Fibroblast of pulmonary artery (primary cell): Measurements from ENCODE around the gene IPO11.

ENCODE experiments used
- DNase-seq: peaks from one replicate; pipeline ENCODE4 v3.0.0-alpha.2; 2010; ENCODE audit warnings: low read depth
- H3K4me3 ChIP-seq: replicated peaks from 2 replicates; pipeline ENCODE4 v1.5.1; 2011; ENCODE audit warnings: low read depth, mild to moderate bottlenecking, control low read depth, low read length, moderate library complexity
- TF ChIP-seq, protein P1 (sequence below): IDR thresholded peaks from 2 replicates; pipeline ENCODE4 v1.5.1; 2011; ENCODE audit warnings: mild to moderate bottlenecking, control low read depth, low read length, inconsistent platforms; ENCODE audit errors: missing control alignments

IPO11 gene

DNA sequence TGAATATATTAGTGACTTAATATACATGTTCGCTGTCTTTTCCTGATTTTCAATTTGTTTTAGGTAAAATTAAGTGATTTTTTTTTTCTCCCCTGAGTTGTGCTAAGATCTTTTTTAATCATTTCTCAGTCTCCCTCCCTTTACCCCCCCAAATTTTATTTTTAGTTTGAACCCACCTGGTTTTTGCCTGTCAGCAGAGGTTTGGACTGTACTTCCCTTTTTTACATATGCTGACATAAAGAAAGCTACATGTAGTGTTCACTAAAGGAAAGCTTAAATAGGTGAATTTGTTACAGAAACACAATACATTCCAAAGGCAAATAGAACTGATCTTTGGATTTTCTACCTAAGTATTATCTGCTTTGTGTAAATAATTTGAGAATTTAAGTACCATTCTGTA is 82.2 kb downstream of the IPO11 start:
- H3K4me3 ChIP-seq: no peak overlapping the region
- TF ChIP-seq, protein P1, sequence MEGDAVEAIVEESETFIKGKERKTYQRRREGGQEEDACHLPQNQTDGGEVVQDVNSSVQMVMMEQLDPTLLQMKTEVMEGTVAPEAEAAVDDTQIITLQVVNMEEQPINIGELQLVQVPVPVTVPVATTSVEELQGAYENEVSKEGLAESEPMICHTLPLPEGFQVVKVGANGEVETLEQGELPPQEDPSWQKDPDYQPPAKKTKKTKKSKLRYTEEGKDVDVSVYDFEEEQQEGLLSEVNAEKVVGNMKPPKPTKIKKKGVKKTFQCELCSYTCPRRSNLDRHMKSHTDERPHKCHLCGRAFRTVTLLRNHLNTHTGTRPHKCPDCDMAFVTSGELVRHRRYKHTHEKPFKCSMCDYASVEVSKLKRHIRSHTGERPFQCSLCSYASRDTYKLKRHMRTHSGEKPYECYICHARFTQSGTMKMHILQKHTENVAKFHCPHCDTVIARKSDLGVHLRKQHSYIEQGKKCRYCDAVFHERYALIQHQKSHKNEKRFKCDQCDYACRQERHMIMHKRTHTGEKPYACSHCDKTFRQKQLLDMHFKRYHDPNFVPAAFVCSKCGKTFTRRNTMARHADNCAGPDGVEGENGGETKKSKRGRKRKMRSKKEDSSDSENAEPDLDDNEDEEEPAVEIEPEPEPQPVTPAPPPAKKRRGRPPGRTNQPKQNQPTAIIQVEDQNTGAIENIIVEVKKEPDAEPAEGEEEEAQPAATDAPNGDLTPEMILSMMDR: no peak
- no peak for DNase-seq

DNA sequence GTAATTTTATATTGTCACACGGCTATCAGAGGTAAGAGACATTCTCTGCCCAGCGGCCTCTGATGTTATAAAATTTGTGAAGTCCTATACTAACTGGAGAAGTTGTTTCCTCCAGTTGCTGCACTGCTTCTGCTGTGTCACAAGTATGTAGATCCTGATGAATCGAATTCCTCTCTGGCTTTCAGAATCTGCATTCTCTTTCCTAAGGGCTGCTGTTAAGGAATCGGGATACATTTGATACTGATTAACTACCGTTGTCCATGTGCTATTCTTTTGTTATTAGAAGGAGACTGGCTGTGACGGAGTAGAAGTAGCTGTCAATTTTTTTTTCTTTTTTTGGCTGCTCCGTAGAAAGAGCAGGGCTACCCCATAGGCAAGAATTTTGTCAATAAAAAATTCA is 84.3 kb downstream of the IPO11 start:
- TF ChIP-seq, protein P1: no peak
- no peak for DNase-seq
- H3K4me3 ChIP-seq: no peak overlapping the region

DNA sequence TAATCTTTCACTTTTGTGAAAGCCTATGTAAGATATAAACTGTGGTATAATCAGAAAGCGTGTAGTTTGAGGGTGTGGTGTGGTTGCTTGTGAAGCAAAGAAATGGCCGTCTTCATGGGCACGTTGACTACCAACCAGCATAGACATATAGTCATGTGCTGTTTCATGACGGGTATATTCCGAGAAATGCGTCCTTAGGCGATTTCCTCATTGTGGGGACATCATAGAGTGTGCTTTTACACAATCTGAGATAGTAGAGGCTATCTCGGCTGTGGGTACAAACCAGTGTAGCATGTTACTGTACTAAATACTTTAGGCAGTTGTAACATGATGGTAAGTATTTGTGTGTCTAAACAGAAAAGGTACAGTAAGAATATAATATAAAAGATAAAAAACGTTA is 86.4 kb downstream of the IPO11 start:
- no peak for DNase-seq
- TF ChIP-seq, protein P1: no peak
- H3K4me3 ChIP-seq: no peak overlapping the region

DNA sequence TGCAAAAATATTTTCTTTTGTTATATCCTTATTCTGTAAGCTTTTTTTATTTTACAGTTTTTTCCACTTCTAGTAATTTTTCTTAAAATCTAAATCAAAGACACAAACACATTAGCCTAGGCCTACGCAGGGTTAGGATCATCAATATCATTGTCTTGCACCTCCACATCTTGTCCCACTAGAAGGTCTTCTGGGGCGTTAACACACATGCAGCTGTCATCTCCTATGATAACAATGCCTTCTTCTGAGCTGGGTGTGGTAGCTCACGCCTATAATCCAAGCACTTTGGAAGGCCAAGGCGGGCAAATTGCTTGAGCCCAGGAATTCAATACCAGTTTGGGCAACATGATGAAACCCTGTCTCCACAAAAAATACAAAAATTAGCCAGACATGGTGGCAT is 87.2 kb downstream of the IPO11 start:
- no peak for DNase-seq
- H3K4me3 ChIP-seq: no peak overlapping the region
- TF ChIP-seq, protein P1: no peak

DNA sequence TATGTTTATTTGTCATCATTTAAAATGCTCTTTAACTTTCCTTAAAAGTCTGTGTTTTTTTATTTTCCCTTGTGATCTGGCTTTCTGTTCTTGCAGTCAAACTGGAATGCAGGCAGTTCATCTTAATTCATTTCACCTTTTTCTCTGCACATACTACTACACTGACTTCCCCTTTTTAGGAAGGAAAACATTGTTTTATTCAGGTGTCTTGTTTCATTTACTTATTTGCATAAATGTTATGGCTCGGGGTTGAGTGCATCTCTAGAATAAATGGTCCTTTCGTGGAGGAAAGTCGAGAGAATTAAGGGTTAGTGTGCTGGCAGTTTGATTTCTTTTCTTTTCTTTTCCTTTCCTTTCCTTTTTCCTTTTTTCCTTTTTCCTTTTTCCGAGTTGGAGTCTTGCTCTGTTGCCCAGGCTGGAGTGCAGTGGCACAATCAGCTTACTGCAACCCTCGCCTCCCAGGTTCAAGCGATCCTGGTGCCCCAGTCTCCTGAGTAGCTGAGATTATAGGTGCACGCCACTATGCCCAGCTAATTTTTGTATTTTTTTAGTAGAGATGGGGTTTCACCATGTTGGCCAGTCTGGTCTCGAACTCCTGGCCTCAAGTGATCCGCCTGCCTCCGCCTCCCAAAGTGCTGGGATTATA is 90.0 kb downstream of the IPO11 start:
- no peak for DNase-seq
- TF ChIP-seq, protein P1: no peak

DNA sequence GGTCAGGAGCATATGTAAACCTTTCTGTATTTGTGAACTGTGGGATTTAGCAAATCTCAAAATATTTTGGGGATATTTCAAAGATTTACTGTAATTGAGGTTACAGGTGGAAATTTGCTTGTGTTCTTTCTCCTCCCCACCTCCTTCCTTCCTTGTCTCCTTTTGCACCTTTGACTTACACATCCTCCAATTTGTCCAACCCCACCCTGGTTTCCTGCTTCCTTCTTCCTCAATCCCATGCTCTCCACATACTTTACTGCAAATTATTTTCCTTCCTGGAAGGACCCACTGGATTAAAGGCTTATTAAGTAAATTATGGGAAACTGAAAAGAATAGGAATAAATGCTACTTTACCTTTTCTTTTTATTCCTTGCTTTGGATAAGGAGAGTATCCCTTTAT is 91.6 kb downstream of the IPO11 start:
- no peak overlapping the region for H3K4me3 ChIP-seq
- no peak for DNase-seq
- TF ChIP-seq, protein P1: no peak

More for the DNA sequence above, 90.0 kb downstream of the IPO11 start:
- no peak overlapping the region for H3K4me3 ChIP-seq
